HCT116 (cell line): ENCODE results near the gene AVL9. TPM values are rescaled to one million over a fixed set of nuclear protein-coding genes. Genes with fewer than 3 reads are reported as not detected.

ENCODE experiments used
- ATAC-seq: fragments of 200-7000 bp; cut with Tn5 transposase; 2 replicates; pipeline ENCODE4 v1.9.1; 2020; ENCODE audit warnings: mild to moderate bottlenecking, moderate library complexity
- BruUV-seq: library from RNA; stranded (reverse); fragments of 400-500 nt; replicated peaks from 2 replicates; lab custom pipeline; 2021; lab: Mats Ljungman, UMichigan
- CTCF ChIA-PET: fragments of 300-600 bp; sonication (Branson Sonifier 250); formaldehyde crosslinking; loops from one replicate; lab custom pipeline; 2021; ENCODE audit warnings: antibody characterized with exemption; lab: Charles Lee
- POLR2A ChIA-PET: fragments of 300-600, 350-600 bp; sonication (Branson Sonifier 250); formaldehyde crosslinking; loops from one replicate; lab custom pipeline; 2021; ENCODE audit warnings: antibody characterized with exemption; lab: Charles Lee
- RAD21 ChIA-PET, 2 experiments: fragments of 300-600 bp; sonication (Branson Sonifier 250); formaldehyde crosslinking; loops; one replicate each; lab custom pipeline; 2023; ENCODE audit warnings: low total read pairs in 2 of 2; ENCODE audit not compliant: uncharacterized antibody in 2 of 2, unreplicated experiment in 2 of 2, low non-redundant PET in 1 of 2; lab: Charles Lee
- DNase-seq: peaks from one replicate; pipeline ENCODE4 v3.0.0-alpha.2; 2010; ENCODE audit warnings: low read depth, low spot score
- H2AFZ ChIP-seq: fragments of 200-600 bp; shearing (Covaris generic), sonication (generic); 2 replicates; pipeline ENCODE4 v1.6.1; 2017; ENCODE audit warnings: low read depth, mixed run types, mixed read lengths, antibody characterized with exemption, low read length; ENCODE audit not compliant: poor library complexity, severe bottlenecking
- H3K27ac ChIP-seq: 2 replicates; pipeline ENCODE4 v1.5.1; 2012; ENCODE audit warnings: low read depth, low read length
- H3K27me3 ChIP-seq: fragments of 200-600 bp; sonication (generic); 2 replicates; pipeline ENCODE4 v1.6.1; 2016; ENCODE audit warnings: mixed run types, low read length, mixed read lengths; ENCODE audit not compliant: insufficient read depth
- H3K36me3 ChIP-seq, 2 experiments: fragments of 200-500 bp in 1 of 2; fragments of 200-600 bp in 1 of 2; sonication (Bioruptor generic) in 1 of 2; sonication (generic) in 1 of 2; 2 replicates each; pipeline versions ENCODE4 v1.5.1 to v1.6.1; 2014 to 2016; ENCODE audit warnings: low read length in 2 of 2, inconsistent platforms in 1 of 2, mixed read lengths in 1 of 2, mixed run types in 1 of 2; ENCODE audit not compliant: insufficient read depth in 2 of 2, control insufficient read depth in 1 of 2
- H3K4me1 ChIP-seq, 2 experiments: fragments of 200-600 bp in 1 of 2; sonication (generic) in 1 of 2; 2 replicates each; pipeline versions ENCODE4 v1.5.1 to v1.6.1; 2012 to 2017; ENCODE audit warnings: low read length in 2 of 2, inconsistent platforms in 1 of 2, mild to moderate bottlenecking in 1 of 2, mixed read lengths in 1 of 2, mixed run types in 1 of 2, moderate library complexity in 1 of 2; ENCODE audit not compliant: insufficient read depth in 2 of 2, control insufficient read depth in 1 of 2
- H3K4me2 ChIP-seq: fragments of 200-600 bp; sonication (generic); 2 replicates; pipeline ENCODE4 v1.6.1; 2017; ENCODE audit warnings: mixed run types, low read length, mixed read lengths
- H3K4me3 ChIP-seq, 2 experiments: fragments of 200-600 bp in 1 of 2; sonication (generic) in 1 of 2; replicated peaks in 1 of 2; 2 replicates each; pipeline ENCODE4 v1.5.1; 2011 to 2016; ENCODE audit warnings: low read length in 2 of 2, control low read depth in 1 of 2, low read depth in 1 of 2, mild to moderate bottlenecking in 1 of 2, mixed read lengths in 1 of 2, mixed run types in 1 of 2
- H3K79me2 ChIP-seq: fragments of 200-600 bp; sonication (generic); 2 replicates; pipeline ENCODE4 v1.6.1; 2017; ENCODE audit warnings: mild to moderate bottlenecking, mixed run types, low read length, moderate library complexity, mixed read lengths; ENCODE audit not compliant: insufficient read depth
- H3K9ac ChIP-seq: fragments of 200-600 bp; sonication (generic); 2 replicates; pipeline ENCODE4 v1.6.1; 2016; ENCODE audit warnings: low read length, mixed read lengths
- H3K9me2 ChIP-seq: fragments of 200-600 bp; sonication (generic), shearing (Covaris generic); 2 replicates; pipeline ENCODE4 v1.6.1; 2017; ENCODE audit warnings: mixed run types, mild to moderate bottlenecking, moderate library complexity; ENCODE audit not compliant: insufficient read depth
- H3K9me3 ChIP-seq, 2 experiments: fragments of 200-500 bp in 1 of 2; fragments of 200-600 bp in 1 of 2; sonication (Bioruptor generic) in 1 of 2; sonication (generic) in 1 of 2; 2 replicates each; pipeline ENCODE4 v1.6.1; 2014 to 2017; ENCODE audit warnings: low read length in 2 of 2, mixed read lengths in 2 of 2, inconsistent platforms in 1 of 2, low read depth in 1 of 2, mild to moderate bottlenecking in 1 of 2, mixed run types in 1 of 2, moderate library complexity in 1 of 2; ENCODE audit not compliant: control insufficient read depth in 1 of 2, insufficient read depth in 1 of 2
- H4K20me1 ChIP-seq: fragments of 200-600 bp; sonication (generic), shearing (Covaris generic); 2 replicates; pipeline ENCODE4 v1.6.1; 2017; ENCODE audit warnings: mixed run types, mild to moderate bottlenecking, moderate library complexity; ENCODE audit not compliant: insufficient read depth
- CBX3 ChIP-seq: IDR thresholded peaks from 2 replicates; pipeline ENCODE4 v1.6.1; 2012; ENCODE audit warnings: low read depth
- CEBPB ChIP-seq: IDR thresholded peaks from 2 replicates; pipeline ENCODE4 v1.6.1; 2012; ENCODE audit warnings: low read depth
- EGR1 ChIP-seq: IDR thresholded peaks from 2 replicates; pipeline ENCODE4 v1.6.1; 2012; ENCODE audit warnings: low read depth
- ELF1 ChIP-seq: IDR thresholded peaks from 2 replicates; pipeline ENCODE4 v1.6.1; 2012; ENCODE audit warnings: low read depth, borderline replicate concordance
- EZH2phosphoT487 ChIP-seq: fragments of 200-600 bp; IDR thresholded peaks from 2 replicates; pipeline ENCODE4 v1.6.1; 2018; ENCODE audit warnings: antibody characterized with exemption, borderline replicate concordance
- JUND ChIP-seq: IDR thresholded peaks from 2 replicates; pipeline ENCODE4 v1.6.1; 2012
- POLR2A ChIP-seq: IDR thresholded peaks from 2 replicates; pipeline ENCODE4 v1.7.0; 2011; ENCODE audit warnings: borderline replicate concordance; ENCODE audit not compliant: insufficient read depth, insufficient read length; ENCODE audit errors: extremely low read depth
- RAD21 ChIP-seq: IDR thresholded peaks from 2 replicates; pipeline ENCODE4 v1.6.1; 2012; ENCODE audit warnings: low read depth, mild to moderate bottlenecking
- SIN3A ChIP-seq: IDR thresholded peaks from 2 replicates; pipeline ENCODE4 v1.6.1; 2012; ENCODE audit warnings: low read depth
- SP1 ChIP-seq: IDR thresholded peaks from 2 replicates; pipeline ENCODE4 v1.6.1; 2012; ENCODE audit warnings: low read depth
- SRF ChIP-seq: IDR thresholded peaks from 2 replicates; pipeline ENCODE4 v1.6.1; 2012; ENCODE audit warnings: low read depth
- TCF7L2 ChIP-seq: IDR thresholded peaks from 2 replicates; pipeline ENCODE4 v1.7.0; 2011; ENCODE audit warnings: borderline replicate concordance, inconsistent platforms; ENCODE audit not compliant: insufficient read depth, insufficient read length; ENCODE audit errors: extremely low read depth
- YY1 ChIP-seq: IDR thresholded peaks from 2 replicates; pipeline ENCODE4 v1.6.1; 2011; ENCODE audit warnings: low read length, low read depth, moderate library complexity, mild to moderate bottlenecking; ENCODE audit not compliant: insufficient replicate concordance; ENCODE audit errors: extremely low read depth
- ZFX ChIP-seq: fragments of 450-650 bp; IDR thresholded peaks from 2 replicates; pipeline ENCODE4 v1.6.1; 2017
- ZNF274 ChIP-seq: fragments of 200-500 bp; sonication (Bioruptor generic); IDR thresholded peaks from 2 replicates; pipeline ENCODE4 v1.6.1; 2014; ENCODE audit warnings: mild to moderate bottlenecking, low read depth, low read length, inconsistent platforms
- intact Hi-C: fragments of 100-400 bp; cut with micrococcal nuclease; formaldehyde crosslinking; loops from 2 replicates; pipeline ENCODE4 v1.10.0; 2022
- total RNA-seq: library from RNA; stranded (reverse); gene quantifications from one replicate; pipeline ENCODE4 v1.2.1, GENCODE V29; 2021; ENCODE audit not compliant: unreplicated experiment
- TF ChIP-seq, protein P1 (sequence below): IDR thresholded peaks from 2 replicates; pipeline ENCODE4 v1.6.1; 2012
- TF ChIP-seq, protein P2 (sequence below): IDR thresholded peaks from 2 replicates; pipeline ENCODE4 v1.6.1; 2012; ENCODE audit warnings: low read depth
- TF ChIP-seq, protein P3 (sequence below): IDR thresholded peaks from 2 replicates; pipeline ENCODE4 v1.6.1; 2012
- TF ChIP-seq, protein P4 (sequence below), 3 experiments: fragments of 200-600 bp in 1 of 3; sonication (generic) in 1 of 3; IDR thresholded peaks in 2 of 3; conservative IDR thresholded peaks in 1 of 3; 2 replicates each; pipeline ENCODE4 v1.5.1; 2012 to 2017; ENCODE audit warnings: low read depth in 2 of 3, low read length in 2 of 3, antibody characterized with exemption in 1 of 3, borderline replicate concordance in 1 of 3, control low read depth in 1 of 3, mild to moderate bottlenecking in 1 of 3, mixed read lengths in 1 of 3, mixed run types in 1 of 3, moderate library complexity in 1 of 3; ENCODE audit not compliant: insufficient read depth in 1 of 3

The AVL9 gene
- total RNA-seq, 1 experiment from 2014 or later = 89.0 TPM

DNA sequence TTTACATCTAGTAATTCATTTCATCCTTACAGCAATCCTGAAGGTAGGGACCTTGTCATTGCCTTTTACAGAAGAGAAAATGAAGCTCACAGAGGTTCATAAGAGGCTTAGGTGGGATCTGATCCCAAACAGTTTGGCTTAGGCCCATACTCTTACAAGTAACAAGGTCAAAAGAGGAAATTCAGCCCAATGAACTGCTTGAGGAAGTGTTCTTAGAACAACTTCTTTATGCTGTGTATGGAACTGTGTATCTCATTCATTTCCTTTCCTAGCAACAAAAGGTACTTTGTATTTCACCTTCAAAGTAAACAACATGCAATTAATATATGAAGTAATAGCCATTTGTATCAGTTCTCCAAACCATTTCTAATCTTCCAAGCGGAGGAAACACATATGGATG lies 79.3 kb downstream of the AVL9 start:
- CTCF ChIA-PET = interaction anchor here (1.3 kb wide), 1 partner anchor 8 kb away, joined by 3 read pairs; no protein-coding TSS in a partner anchor
- ATAC-seq = no peak
- Histone ChIP-seq H4K20me1 (no peaks in the 10 kb centered on the region), H3K4me3 (no peak overlapping the region), H3K9me2 (no peaks in the 10 kb centered on the region), H3K4me2 (no peak overlapping the region), H3K36me3 (peaks cover 22 to 26% of the 10 kb centered on the region in 2 experiments), H3K4me1 (no peaks in the 10 kb centered on the region; a peak in 1 of 4 replicates), H3K9me3 (no peaks in the 10 kb centered on the region), H2AFZ (no peak overlapping the region), H3K9ac (no peak overlapping the region), H3K79me2 (no peaks in the 10 kb centered on the region), H3K27me3 (no peaks in the 10 kb centered on the region), H3K27ac (no peak overlapping the region)
- RAD21 ChIA-PET = no interaction called here
- BruUV-seq = no TSS peak
- intact Hi-C loops = no loop called here
- POLR2A ChIA-PET = no interaction called here
- DNase-seq = no peak
- TF ChIP-seq CBX3 = no peak
- no peak for TF ChIP-seq TCF7L2
- TF ChIP-seq, protein P1, sequence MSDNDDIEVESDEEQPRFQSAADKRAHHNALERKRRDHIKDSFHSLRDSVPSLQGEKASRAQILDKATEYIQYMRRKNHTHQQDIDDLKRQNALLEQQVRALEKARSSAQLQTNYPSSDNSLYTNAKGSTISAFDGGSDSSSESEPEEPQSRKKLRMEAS = no peak
- TF ChIP-seq ELF1 = no peak
- no peak for TF ChIP-seq POLR2A
- TF ChIP-seq SIN3A = no peak
- TF ChIP-seq EGR1 = no peak
- TF ChIP-seq ZFX = no peak
- no peak for TF ChIP-seq RAD21
- TF ChIP-seq, protein P2, sequence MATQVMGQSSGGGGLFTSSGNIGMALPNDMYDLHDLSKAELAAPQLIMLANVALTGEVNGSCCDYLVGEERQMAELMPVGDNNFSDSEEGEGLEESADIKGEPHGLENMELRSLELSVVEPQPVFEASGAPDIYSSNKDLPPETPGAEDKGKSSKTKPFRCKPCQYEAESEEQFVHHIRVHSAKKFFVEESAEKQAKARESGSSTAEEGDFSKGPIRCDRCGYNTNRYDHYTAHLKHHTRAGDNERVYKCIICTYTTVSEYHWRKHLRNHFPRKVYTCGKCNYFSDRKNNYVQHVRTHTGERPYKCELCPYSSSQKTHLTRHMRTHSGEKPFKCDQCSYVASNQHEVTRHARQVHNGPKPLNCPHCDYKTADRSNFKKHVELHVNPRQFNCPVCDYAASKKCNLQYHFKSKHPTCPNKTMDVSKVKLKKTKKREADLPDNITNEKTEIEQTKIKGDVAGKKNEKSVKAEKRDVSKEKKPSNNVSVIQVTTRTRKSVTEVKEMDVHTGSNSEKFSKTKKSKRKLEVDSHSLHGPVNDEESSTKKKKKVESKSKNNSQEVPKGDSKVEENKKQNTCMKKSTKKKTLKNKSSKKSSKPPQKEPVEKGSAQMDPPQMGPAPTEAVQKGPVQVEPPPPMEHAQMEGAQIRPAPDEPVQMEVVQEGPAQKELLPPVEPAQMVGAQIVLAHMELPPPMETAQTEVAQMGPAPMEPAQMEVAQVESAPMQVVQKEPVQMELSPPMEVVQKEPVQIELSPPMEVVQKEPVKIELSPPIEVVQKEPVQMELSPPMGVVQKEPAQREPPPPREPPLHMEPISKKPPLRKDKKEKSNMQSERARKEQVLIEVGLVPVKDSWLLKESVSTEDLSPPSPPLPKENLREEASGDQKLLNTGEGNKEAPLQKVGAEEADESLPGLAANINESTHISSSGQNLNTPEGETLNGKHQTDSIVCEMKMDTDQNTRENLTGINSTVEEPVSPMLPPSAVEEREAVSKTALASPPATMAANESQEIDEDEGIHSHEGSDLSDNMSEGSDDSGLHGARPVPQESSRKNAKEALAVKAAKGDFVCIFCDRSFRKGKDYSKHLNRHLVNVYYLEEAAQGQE = no peak
- TF ChIP-seq CEBPB = no peak
- no peak for TF ChIP-seq EZH2phosphoT487
- no peak for TF ChIP-seq SRF
- no peak for TF ChIP-seq JUND
- no peak for TF ChIP-seq SP1
- TF ChIP-seq, protein P3, sequence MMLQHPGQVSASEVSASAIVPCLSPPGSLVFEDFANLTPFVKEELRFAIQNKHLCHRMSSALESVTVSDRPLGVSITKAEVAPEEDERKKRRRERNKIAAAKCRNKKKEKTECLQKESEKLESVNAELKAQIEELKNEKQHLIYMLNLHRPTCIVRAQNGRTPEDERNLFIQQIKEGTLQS = no peak
- TF ChIP-seq, protein P4, sequence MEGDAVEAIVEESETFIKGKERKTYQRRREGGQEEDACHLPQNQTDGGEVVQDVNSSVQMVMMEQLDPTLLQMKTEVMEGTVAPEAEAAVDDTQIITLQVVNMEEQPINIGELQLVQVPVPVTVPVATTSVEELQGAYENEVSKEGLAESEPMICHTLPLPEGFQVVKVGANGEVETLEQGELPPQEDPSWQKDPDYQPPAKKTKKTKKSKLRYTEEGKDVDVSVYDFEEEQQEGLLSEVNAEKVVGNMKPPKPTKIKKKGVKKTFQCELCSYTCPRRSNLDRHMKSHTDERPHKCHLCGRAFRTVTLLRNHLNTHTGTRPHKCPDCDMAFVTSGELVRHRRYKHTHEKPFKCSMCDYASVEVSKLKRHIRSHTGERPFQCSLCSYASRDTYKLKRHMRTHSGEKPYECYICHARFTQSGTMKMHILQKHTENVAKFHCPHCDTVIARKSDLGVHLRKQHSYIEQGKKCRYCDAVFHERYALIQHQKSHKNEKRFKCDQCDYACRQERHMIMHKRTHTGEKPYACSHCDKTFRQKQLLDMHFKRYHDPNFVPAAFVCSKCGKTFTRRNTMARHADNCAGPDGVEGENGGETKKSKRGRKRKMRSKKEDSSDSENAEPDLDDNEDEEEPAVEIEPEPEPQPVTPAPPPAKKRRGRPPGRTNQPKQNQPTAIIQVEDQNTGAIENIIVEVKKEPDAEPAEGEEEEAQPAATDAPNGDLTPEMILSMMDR (IDR thresholded peaks at IDR 0.05 in 2 of 3, conservative IDR thresholded peaks at IDR 0.05 in 1 of 3; ENCODE audit: borderline replicate concordance in 1 of 3, insufficient read depth in 1 of 3, low read depth in 2 of 3, low read length in 2 of 3) = no peak
- no peak for TF ChIP-seq YY1
- no peak for TF ChIP-seq ZNF274
